Stimulated activated CD4-positive, alpha-beta T cell treated with anti-CD3 and anti-CD28 coated beads, Interleukin-15, amount 100 ng/mL, for 1 hour (primary cell): ENCODE measurements around the gene AGBL1.
"Not testable (repeated sequence)": the region's sequence is repeated elsewhere in the genome, so short reads cannot be mapped to it uniquely, and the experiment has no call there.

ENCODE experiments used
- DNase-seq, 2 donors: peaks; one replicate each; pipeline ENCODE4 v3.0.0-alpha.2; 2020; ENCODE audit warnings: low read depth in 1 of 2, low spot score in 1 of 2

AGBL1 gene

GRCh38 chr15:87032295-87032694 lies 952.6 kb downstream of the AGBL1 start:
- DNase-seq, result no peak

- no peak for DNase-seq
Measured at GRCh38 chr15:87033056-87033455, 953.4 kb downstream of the AGBL1 start.

- DNase-seq, result no peak
Measured at GRCh38 chr15:87034886-87035285, 955.2 kb downstream of the AGBL1 start.

GRCh38 chr15:87038404-87038803 lies 958.7 kb downstream of the AGBL1 start:
- DNase-seq, result no peak

- DNase-seq, result not testable (repeated sequence)
Measured at GRCh38 chr15:87042619-87043018, 962.9 kb downstream of the AGBL1 start.

- DNase-seq, result no peak
Measured at GRCh38 chr15:87045746-87046145, 966.1 kb downstream of the AGBL1 start.

GRCh38 chr15:87047203-87047965 lies 967.7 kb downstream of the AGBL1 start:
- DNase-seq, result no peak
